Measurements from ENCODE around the gene ODC1. TPM values are rescaled to one million over a fixed set of nuclear protein-coding genes. Genes with fewer than 3 reads are reported as not detected.

Gene ODC1
- total RNA-seq, 2 experiments from 2014 or later = 64.8 to 80.3 TPM

DNA sequence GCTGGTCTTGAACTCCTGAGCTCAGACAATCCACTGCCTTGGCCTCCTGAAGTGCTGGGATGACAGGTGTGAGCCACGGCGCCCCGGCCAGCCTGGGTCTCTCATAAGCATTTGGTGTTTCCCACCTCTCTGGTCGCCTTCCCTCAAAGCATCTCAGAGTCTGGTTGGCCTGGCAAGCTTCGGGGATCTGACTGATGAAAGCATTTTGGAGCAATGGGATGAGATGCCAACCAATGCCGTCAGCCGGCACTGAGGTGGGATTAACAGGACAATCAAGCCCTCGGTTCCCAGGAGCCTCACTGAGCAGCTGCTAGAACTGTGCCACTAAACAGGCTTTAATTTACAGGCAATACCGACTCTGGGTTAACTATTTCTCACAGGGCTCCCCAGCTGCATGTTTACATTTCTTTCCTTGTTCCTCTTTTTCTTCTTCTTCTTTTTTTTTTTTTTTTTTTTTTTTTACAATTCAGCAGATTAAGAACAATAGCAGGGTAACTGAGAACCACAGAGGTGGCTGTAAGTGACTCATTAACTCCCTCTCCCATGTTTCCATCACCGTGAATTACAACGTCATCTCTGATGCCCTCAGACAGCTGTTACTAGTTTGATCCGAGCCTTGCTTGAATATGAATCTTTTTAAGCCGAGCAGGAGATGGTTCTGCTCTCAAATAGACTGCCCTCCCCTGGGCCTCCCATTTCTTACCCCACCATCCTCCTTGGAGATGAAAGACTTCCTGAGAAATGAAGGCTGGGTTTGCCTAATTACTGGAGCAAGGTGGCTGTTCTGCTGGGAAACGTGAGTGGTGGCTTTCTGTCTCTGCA, 37.9 kb downstream of the ODC1 start:
- no peak for ATAC-seq
- H3K9me3 Mint-ChIP-seq (ENCODE audit: low read depth) = no peaks in the 10 kb centered on the region
- H3K27ac Mint-ChIP-seq = no peak overlapping the region
- H3K4me1 Mint-ChIP-seq = peaks cover 39% of the 10 kb centered on the region
- H3K4me3 Mint-ChIP-seq = no peak overlapping the region
- DNase-seq = no peak
- no peaks in the 10 kb centered on the region for H3K27me3 Mint-ChIP-seq
- H3K36me3 Mint-ChIP-seq = peaks cover 3% of the 10 kb centered on the region
- CTCF ChIA-PET = interaction anchor here (0.6 to 7.3 kb wide), 38 partner anchors 9 to 440 kb away, joined by 3 to 111 read pairs (median 8); partner anchors contain the start of genes HPCAL1 and ODC1

DNA sequence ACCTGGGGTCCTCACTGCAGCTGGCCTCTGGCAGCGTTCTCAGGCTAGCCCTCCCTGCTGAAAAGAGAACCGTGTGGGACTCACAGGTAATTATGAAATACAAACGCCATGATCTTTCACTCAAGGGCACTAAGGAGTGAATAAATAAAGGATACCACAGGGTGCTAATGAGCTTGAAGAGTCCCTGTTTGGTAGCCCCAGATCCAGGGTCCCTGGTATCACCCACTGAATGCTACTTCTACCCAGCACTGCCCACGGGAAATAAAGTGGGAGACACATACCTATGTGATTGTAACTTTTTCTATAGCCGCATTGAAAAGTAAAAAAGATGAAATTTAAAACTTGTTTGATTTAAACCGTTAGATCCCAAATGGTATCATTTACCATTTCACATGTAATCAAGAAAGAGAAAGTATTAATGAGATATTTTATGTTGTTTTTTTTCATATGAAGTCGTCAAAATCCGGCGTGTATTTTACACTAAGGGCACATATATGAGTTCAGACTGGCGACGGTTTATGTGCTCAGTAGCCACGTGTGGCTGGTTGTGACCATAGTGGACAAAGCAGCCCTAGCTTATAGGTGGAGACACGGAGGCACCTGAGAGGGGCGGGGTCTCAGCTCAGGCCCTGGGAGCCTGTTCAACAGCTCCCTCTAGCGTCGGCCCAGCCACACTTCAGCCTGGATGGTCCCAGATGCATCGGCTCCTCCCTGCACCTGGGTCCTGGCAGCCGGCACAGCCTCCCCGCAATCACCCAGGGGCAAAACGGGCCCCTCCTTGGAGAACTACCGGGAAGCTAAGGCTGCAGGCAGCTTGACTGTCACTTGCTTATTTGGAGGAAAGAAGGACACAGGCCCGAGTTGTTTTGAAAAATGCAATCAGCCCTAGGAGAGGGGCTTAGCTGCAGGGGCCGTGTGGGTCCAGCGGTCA, 39.2 kb downstream of the ODC1 start:
- Mint-ChIP-seq H3K4me3 (peak overlapping the region; percentile 43), H3K36me3 (peaks cover 3% of the 10 kb centered on the region), H3K27me3 (no peaks in the 10 kb centered on the region), H3K4me1 (peaks cover 36% of the 10 kb centered on the region), H3K9me3 (ENCODE audit: low read depth) (no peaks in the 10 kb centered on the region), H3K27ac (peak overlapping the region; percentile 85)
- peak; percentile 89 for DNase-seq
- CTCF ChIA-PET = interaction anchor here (0.6 to 7.3 kb wide), 74 partner anchors 9 to 926 kb away, joined by 3 to 111 read pairs (median 5); partner anchors contain the start of genes HPCAL1 and ODC1
- ATAC-seq = peak; percentile 79

DNA sequence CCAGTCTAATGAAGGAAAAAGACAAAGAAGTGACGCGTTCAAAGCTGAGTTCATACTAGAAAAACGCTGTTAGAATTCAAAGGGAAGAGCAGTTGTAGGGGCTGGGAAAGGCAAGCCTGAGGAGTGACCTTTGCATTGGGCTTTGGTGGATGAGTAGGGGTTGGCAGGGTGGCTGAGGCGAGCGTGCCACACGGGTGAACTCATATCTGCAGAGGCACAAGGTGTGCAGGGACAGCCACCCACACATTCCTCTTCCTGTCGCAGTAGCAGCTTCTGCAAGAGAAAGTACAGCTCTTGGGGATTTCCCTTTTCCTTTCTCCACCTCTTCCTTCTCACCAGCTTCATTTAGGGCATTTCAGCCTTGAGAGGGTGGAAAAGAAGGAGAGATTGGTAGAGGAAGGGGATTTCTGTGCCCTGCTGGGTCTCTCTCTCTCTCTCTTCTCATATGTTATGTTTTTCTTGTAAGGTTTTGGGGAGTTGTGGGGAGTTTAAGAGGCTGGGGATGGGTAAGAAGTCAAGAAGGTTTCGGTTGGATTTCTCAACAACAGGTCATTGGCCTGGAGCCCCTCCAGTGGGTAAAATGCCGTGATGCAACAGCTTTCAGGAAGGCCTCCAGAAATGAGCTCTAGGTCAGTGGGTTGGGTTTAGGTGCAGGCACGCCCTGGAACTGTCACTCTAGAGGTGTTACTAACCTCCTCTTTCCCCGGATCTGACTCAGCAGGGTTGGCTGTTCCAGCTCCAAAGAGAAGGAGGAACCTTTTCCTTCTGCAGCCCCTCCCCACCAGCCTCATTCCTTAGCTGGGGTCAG, 40.1 kb downstream of the ODC1 start:
- Mint-ChIP-seq H3K27ac (peak overlapping the region; percentile 85), H3K4me1 (peaks cover 31% of the 10 kb centered on the region), H3K9me3 (ENCODE audit: low read depth) (no peaks in the 10 kb centered on the region), H3K36me3 (peaks cover 3% of the 10 kb centered on the region), H3K27me3 (no peaks in the 10 kb centered on the region), H3K4me3 (peak overlapping the region; percentile 43)
- CTCF ChIA-PET = interaction anchor here (0.7 to 7.3 kb wide), 40 partner anchors 11 to 925 kb away, joined by 3 to 111 read pairs (median 10); partner anchors contain the start of genes HPCAL1 and ODC1
- DNase-seq (peak; percentile 84), ATAC-seq (peak; percentile 89)

DNA sequence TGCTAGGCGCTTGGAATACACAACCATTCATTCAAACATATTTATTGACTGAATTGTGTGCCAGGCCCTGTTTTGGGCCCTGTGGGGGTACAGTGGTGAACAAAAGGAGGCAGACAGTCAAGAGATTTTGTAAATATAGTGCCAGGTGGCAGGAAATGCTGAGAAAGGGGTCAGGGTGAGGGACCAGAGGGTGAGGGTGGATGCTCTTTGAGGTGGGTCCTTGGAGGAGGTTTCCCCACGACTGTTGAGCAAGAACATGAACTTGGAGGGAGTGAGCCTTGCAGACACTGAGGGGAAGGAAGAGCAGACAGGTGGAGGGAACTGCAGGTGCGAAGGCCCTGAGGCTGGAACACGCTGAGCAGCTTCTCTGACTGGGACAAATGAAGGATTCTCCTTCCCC, 40.7 kb downstream of the ODC1 start:
- ATAC-seq (no peak), DNase-seq (no peak)
- no peaks in the 10 kb centered on the region for H3K9me3 Mint-ChIP-seq (ENCODE audit: low read depth)
- no peak overlapping the region for H3K4me3 Mint-ChIP-seq
- H3K27me3 Mint-ChIP-seq = no peaks in the 10 kb centered on the region
- peak overlapping the region; percentile 85 for H3K27ac Mint-ChIP-seq
- peaks cover 30% of the 10 kb centered on the region for H3K4me1 Mint-ChIP-seq
- CTCF ChIA-PET = interaction anchor here (0.8 to 7.3 kb wide), 21 partner anchors 12 to 423 kb away, joined by 3 to 111 read pairs (median 23); partner anchors contain the start of genes HPCAL1 and ODC1
- H3K36me3 Mint-ChIP-seq = no peaks in the 10 kb centered on the region

DNA sequence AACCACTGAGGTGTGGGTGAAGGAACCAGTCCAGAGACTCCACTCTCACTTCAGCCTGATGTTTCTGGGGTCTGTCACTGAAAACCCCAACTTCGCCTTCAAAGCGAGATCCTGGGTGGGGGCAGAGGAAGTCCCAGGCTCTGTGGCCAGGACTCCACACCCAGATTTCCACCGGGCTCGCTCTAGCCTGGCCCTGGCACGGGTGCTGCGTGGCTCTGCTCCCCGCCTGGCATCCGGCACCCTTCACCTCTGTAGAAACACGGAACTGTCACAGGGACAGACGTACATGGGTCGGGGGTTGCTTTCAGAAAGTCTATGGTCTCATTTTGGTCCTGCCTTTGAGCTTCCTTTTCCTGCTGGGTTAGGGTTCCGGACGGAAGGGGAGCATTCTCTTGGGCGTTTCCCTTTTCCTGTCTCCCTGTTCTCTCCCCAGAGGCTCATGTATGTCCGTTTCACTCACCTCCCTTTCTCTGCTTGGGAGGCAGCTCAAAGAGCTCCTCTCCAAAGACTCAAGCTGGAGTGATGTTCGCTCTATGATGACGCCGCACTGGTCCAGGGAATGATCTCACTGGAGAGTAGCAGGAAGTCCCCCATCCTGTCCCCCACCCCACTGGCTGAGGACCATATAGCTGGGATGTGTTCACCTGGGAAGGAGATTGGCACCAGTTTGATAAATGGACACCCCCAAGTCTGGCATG, 41.5 kb downstream of the ODC1 start:
- Mint-ChIP-seq H3K4me1 (peaks cover 28% of the 10 kb centered on the region), H3K4me3 (no peak overlapping the region), H3K36me3 (no peaks in the 10 kb centered on the region), H3K9me3 (ENCODE audit: low read depth) (no peaks in the 10 kb centered on the region), H3K27me3 (no peaks in the 10 kb centered on the region), H3K27ac (no peak overlapping the region)
- DNase-seq (no peak), ATAC-seq (no peak)
- CTCF ChIA-PET = interaction anchor here (0.8 to 7.3 kb wide), 7 partner anchors 25 to 422 kb away, joined by 3 to 111 read pairs (median 55); partner anchors contain the start of gene HPCAL1

DNA sequence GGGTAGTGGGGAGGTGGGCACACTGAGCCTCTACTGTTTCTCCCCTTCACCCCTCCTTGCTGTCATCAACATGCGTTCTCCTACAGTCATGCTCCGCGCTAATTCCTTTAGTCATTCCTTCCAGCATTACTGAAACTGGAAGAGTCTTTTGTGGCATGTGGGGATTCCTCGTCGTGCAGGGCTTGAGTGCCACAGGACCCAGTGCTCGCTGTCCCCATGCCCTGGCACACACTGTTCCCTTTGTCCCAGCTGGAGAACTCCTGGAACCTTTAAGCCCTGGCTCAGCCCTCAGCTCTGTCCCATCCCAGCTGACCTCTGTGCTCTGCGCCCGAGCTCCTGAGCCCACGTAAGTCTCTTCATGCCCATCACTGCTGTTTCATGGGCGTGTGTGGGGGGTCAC, 42.1 kb downstream of the ODC1 start:
- no peaks in the 10 kb centered on the region for H3K27me3 Mint-ChIP-seq
- DNase-seq (no peak), ATAC-seq (no peak)
- peaks cover 33% of the 10 kb centered on the region for H3K4me1 Mint-ChIP-seq
- no peak overlapping the region for H3K27ac Mint-ChIP-seq
- no peak overlapping the region for H3K4me3 Mint-ChIP-seq
- H3K36me3 Mint-ChIP-seq = peaks cover 2% of the 10 kb centered on the region
- CTCF ChIA-PET = interaction anchor here (5.2 to 7.3 kb wide), 2 partner anchors 25 to 32 kb away, joined by 59 to 70 read pairs; no protein-coding TSS in a partner anchor
- no peaks in the 10 kb centered on the region for H3K9me3 Mint-ChIP-seq (ENCODE audit: low read depth)

DNA sequence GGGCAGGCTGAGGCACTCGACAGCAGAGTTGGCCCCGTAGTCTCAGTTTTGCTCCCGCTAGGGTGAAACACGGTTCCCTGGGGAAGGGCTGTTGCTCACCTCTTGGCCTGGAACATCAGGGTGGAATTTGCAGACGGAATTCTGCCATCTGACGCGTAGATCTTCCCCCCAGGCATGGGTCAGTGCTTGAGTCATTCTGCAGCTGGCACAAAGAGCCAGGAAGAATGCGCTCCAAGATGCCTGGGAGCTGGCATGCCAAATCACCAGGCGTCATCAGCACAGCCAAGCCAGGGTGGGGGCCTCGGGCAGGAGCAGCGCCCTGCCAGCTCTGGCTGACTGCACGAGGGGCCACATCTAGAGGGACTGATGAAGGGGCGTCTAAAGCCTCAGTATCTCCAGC, 42.7 kb downstream of the ODC1 start:
- H3K36me3 Mint-ChIP-seq = peaks cover 5% of the 10 kb centered on the region

DNA sequence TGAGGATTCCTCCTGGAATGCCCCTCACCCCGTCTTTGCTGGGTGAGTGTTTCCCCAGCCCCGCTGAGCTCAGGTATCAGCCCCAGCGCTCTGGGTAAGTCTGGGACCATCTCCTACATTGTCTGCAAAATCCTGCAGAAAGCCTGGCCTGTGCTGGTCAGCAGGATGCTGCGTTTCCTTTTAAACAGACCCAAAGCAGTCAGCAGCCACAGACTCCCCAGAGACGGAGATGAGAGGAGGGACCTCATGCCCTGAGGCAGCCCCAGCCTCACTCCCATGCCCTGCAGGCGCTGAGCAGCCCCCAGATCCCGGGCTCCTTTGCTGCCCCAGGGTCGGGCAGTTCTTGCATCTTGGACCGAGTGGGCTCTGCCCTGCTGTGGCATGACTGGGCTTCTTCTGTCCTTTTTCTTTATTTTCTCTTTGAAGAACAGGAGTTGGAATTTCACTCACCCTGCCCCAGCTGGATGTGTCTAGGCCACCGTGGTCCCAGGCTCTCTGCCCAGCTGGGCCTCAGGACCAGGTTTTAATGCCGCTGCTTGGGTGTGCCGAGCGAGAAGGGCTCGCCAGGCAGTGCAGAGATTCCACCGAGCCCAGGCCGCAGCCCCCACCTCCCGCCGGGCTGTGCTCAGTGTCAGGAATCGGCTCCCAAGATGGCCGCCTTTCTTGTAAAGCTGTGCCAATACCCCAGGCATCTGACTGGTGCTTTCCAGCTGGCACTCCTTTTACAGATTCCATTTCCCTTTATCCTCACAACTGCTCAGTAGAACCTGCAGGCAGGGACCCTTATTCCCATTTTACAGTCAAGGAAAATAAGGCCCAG, 43.6 kb downstream of the ODC1 start:
- H3K36me3 Mint-ChIP-seq = peaks cover 11% of the 10 kb centered on the region

More for the DNA sequence above, 42.7 kb downstream of the ODC1 start:
- Mint-ChIP-seq H3K4me1 (peaks cover 39% of the 10 kb centered on the region), H3K9me3 (ENCODE audit: low read depth) (no peaks in the 10 kb centered on the region), H3K27ac (no peak overlapping the region), H3K27me3 (no peaks in the 10 kb centered on the region), H3K4me3 (no peak overlapping the region)
- ATAC-seq = no peak
- no peak for DNase-seq
- CTCF ChIA-PET = no interaction called here

DNA sequence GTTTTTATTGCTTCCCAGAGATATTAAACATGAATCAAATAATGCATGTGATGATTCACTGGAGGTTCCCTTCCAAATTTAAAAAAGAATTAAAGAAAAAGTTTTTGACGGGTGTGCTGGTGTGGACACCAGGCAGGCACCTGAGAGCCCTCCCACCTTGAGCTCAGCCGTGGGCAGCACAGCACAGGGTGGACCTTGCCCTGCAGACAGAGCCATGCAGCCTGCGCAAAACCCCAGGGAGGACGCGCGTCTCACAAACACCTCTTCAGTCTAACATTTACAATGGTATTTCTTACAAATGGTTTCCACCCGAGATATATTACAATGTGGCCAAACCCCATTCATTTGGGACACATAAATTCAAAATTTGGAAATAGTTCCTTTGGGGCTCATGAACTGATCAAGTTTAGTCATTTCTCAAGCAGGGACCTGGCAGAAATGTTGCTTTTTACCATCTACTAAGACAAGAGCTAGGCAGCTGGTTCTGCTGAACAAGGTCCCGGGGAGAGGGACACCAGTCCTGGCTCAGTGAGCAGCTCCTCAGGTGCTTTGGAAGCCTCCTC, 45.4 kb downstream of the ODC1 start:
- ATAC-seq = no peak
- DNase-seq = no peak
- CTCF ChIA-PET = interaction anchor here (1.0 kb wide), 1 partner anchor 330 kb away, joined by 5 read pairs; no protein-coding TSS in a partner anchor
- no peak overlapping the region for H3K27ac Mint-ChIP-seq
- no peaks in the 10 kb centered on the region for H3K9me3 Mint-ChIP-seq (ENCODE audit: low read depth)
- peaks cover 14% of the 10 kb centered on the region for H3K36me3 Mint-ChIP-seq
- H3K4me1 Mint-ChIP-seq = peaks cover 31% of the 10 kb centered on the region
- H3K27me3 Mint-ChIP-seq = no peaks in the 10 kb centered on the region
- H3K4me3 Mint-ChIP-seq = no peak overlapping the region

More for the DNA sequence above, 43.6 kb downstream of the ODC1 start:
- H3K27me3 Mint-ChIP-seq = no peaks in the 10 kb centered on the region
- ATAC-seq (no peak), DNase-seq (no peak)
- peaks cover 47% of the 10 kb centered on the region for H3K4me1 Mint-ChIP-seq
- no peak overlapping the region for H3K4me3 Mint-ChIP-seq
- H3K27ac Mint-ChIP-seq = no peak overlapping the region
- no peaks in the 10 kb centered on the region for H3K9me3 Mint-ChIP-seq (ENCODE audit: low read depth)
- CTCF ChIA-PET = no interaction called here

DNA sequence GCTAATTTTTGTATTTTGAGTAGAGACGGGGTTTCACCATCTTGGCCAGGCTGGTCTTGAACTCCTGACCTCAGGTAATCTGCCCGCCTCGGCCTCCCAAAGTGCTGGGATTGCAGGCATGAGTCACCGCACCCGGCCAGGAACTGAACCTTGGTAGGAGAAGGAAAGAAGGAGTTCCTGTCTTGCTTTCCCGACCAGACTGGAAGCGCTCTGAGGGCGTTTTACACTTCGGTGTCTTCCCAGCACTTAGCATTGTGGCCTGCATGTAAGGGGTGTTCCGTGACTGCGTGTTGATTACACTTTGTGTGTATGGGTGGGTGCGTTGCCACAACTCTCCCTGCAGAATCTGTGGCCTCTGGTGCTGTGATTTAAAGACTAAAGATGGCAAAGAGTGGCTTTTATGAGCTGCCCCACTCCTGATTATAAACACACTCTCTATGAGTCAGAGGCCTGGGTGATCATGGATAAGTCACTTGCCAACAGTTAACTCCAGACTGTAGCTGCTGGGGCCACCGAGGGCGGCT, 46.0 kb downstream of the ODC1 start:
- peaks cover 14% of the 10 kb centered on the region for H3K36me3 Mint-ChIP-seq
- no peak for ATAC-seq
- DNase-seq = no peak
- H3K9me3 Mint-ChIP-seq (ENCODE audit: low read depth) = no peaks in the 10 kb centered on the region
- CTCF ChIA-PET = interaction anchor here (1.0 kb wide), 1 partner anchor 329 kb away, joined by 5 read pairs; no protein-coding TSS in a partner anchor
- H3K27me3 Mint-ChIP-seq = no peaks in the 10 kb centered on the region
- no peak overlapping the region for H3K4me3 Mint-ChIP-seq
- no peak overlapping the region for H3K27ac Mint-ChIP-seq
- H3K4me1 Mint-ChIP-seq = peaks cover 25% of the 10 kb centered on the region
